AG09319 (cell line): ENCODE data around the gene FAM83C.

ENCODE experiments used
- DNase-seq: peaks from one replicate; pipeline ENCODE4 v3.0.0-alpha.2; 2010; ENCODE audit warnings: low read depth; ENCODE audit errors: extremely low read depth
- CTCF ChIP-seq: IDR thresholded peaks from 2 replicates; pipeline ENCODE4 v1.5.1; 2011; ENCODE audit warnings: low read depth, mild to moderate bottlenecking, inconsistent platforms, low read length, moderate library complexity

Gene FAM83C

GRCh38 chr20:35274172-35275092 is 17.8 kb downstream of the FAM83C start:
- DNase-seq: no peak
- no peak for TF ChIP-seq CTCF

- TF ChIP-seq CTCF: no peak
- DNase-seq: no peak
Observed at GRCh38 chr20:35273449-35274171, 18.6 kb downstream of the FAM83C start.

DNA sequence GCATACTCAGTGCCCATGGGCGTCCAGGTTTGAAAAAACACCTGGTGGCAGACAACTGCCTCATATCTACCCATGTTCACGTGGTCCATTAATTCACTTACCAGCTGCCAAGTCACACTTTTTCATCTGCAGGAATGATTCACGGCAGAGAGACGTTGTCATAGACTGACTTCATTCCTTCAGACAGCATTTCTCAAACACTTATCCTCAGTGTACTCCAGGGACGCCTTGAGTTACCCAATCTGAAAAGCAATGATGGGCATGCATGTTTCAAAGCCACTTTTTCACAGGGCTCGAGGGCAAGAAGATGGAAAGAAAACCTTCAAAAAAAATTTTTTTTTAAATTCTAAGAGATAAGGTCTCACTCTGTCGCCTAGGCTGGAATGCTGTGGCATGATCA is 20.3 kb downstream of the FAM83C start:
- no peak for DNase-seq

GRCh38 chr20:35271073-35271882 is 20.9 kb downstream of the FAM83C start:
- DNase-seq: no peak
- TF ChIP-seq CTCF: no peak

More for the DNA sequence above, 20.3 kb downstream of the FAM83C start:
- no peak for TF ChIP-seq CTCF

DNA sequence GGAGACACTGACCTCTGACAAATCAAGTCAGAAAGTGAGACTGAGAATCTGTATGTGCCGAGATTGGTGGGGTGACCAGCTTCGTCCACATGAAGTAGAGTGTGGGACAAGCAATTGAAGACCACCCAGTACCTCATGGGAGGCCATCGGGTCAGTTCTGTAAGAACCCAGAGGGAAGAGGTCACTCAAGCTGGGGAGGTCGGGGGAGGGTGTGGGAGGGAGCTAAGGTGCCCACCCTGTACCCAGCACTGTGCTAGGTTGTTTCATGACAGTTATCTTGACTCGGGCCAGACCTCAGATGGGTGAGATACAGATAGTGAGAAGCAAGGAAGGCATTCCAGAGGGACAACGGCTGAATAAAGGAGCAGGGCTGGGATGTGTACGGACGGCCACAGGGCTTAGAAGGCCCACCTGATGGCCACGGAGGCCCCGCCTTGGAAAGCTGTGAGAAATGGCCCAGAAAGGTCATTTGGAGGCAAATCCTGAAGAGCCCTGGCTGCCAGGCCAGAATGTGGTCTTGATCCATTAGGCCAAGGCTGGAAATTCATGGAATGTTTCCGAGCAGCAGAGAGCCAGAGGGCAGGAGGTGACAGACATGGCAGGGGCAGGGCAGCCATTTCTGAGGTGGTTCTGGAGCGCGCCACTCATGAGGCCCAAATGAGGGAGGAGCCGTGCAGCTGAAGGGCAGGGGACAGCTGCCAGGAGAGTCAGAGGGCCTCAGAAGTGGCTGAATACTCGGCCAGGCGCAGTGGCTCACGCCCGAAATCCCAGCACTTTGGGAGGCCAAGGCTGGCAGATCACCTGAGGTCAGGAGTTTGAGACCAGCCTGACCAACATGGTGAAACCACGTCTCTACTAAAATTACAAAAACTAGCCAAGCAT is 22.0 kb downstream of the FAM83C start:
- DNase-seq: no peak
- no peak for TF ChIP-seq CTCF

- DNase-seq: no peak
- peak; percentile 83 for TF ChIP-seq CTCF
Observed at GRCh38 chr20:35269055-35269781, 23.0 kb downstream of the FAM83C start.
